Gastroesophageal sphincter (tissue), 3 donors: ENCODE measurements around the gene GRXCR1.

Source experiments
- CTCF ChIP-seq, 4 experiments: fragments of 200-600 bp in 2 of 4; fragments of 450-650 bp in 2 of 4; sonication (generic) in 1 of 4; IDR thresholded peaks; one replicate each; pipeline ENCODE4 v1.5.1; 2017 to 2019; ENCODE audit warnings: antibody characterized with exemption in 4 of 4, mild to moderate bottlenecking in 2 of 4, moderate library complexity in 2 of 4
- POLR2A ChIP-seq, 2 donors: fragments of 450-650 bp; IDR thresholded peaks; one replicate each; pipeline ENCODE4 v1.6.1; 2017; ENCODE audit warnings: antibody characterized with exemption in 2 of 2, mild to moderate bottlenecking in 2 of 2, moderate library complexity in 1 of 2

- TF ChIP-seq CTCF (IDR thresholded peaks at IDR 0.05) (no peak), POLR2A (IDR thresholded peaks at IDR 0.05) (no peak)
Measured at GRCh38 chr4:42904986-42905385, 12.5 kb downstream of the GRXCR1 start.
